ENCODE measurements around the gene JPT1. TPM values are rescaled to one million over a fixed set of nuclear protein-coding genes. Genes with fewer than 3 reads are reported as not detected.

The JPT1 gene
- total RNA-seq = 105 and 339 TPM in 2 replicates

GRCh38 chr17:75154195-75155106, at the start of gene JPT1:
Gene JPT1 (minus strand): TSS chr17:75154512. CDS start chr17:75154397, 115 bp downstream.

GRCh38 chr17:75182569-75183436, 28.5 kb upstream of the JPT1 start, which contains the start of gene SUMO2:
Gene SUMO2 (minus strand): TSS chr17:75182959. CDS start chr17:75182834, 125 bp downstream.

GRCh38 chr17:75131278-75132017, 22.9 kb downstream of the JPT1 start, which contains the start of gene NT5C:
Gene NT5C (minus strand): TSS chr17:75131742. CDS start chr17:75131707, 35 bp downstream.

GRCh38 chr17:75109407-75110233, 44.7 kb downstream of the JPT1 start, which contains the start of gene ARMC7:
Gene ARMC7 (plus strand): TSS chr17:75109969. CDS start chr17:75110289, 320 bp downstream.

GRCh38 chr17:75087558-75088453, 66.5 kb downstream of the JPT1 start, which contains the start of gene SLC16A5:
Gene SLC16A5 (plus strand): TSS chr17:75087954. CDS start chr17:75093637, 5,683 bp downstream.

Other genes starting within 250 kb of the JPT1 start
- gene USH1G, start 231.3 kb downstream of the JPT1 start, total RNA-seq = not detected in 2 replicates
- not detected in 2 replicates for gene OTOP2, start 230.2 kb downstream of the JPT1 start, total RNA-seq
- gene OTOP3, start 218.6 kb downstream of the JPT1 start, total RNA-seq = not detected in 2 replicates
- gene HID1, start 181.8 kb downstream of the JPT1 start, total RNA-seq = 4.3 TPM in 1 of 2 replicates, not detected in the other
- 18.8 and 29.2 TPM in 2 replicates for gene CDR2L, start 166.9 kb downstream of the JPT1 start, total RNA-seq
- gene MRPL58, start 141.8 kb downstream of the JPT1 start, total RNA-seq = 55.7 and 64.6 TPM in 2 replicates
- gene ATP5PD, start 107.5 kb downstream of the JPT1 start, total RNA-seq = 169 and 302 TPM in 2 replicates
- 8.3 and 13.8 TPM in 2 replicates for gene KCTD2, start 107.3 kb downstream of the JPT1 start, total RNA-seq
- 12.7 and 19.1 TPM in 2 replicates for gene SLC16A5, start 66.6 kb downstream of the JPT1 start, total RNA-seq
- 2.5 and 13.3 TPM in 2 replicates for gene ARMC7, start 44.5 kb downstream of the JPT1 start, total RNA-seq
- 83.4 and 139 TPM in 2 replicates for gene NT5C, start 22.8 kb downstream of the JPT1 start, total RNA-seq
- 108 and 122 TPM in 2 replicates for gene SUMO2, start 28.4 kb upstream of the JPT1 start, total RNA-seq
- gene NUP85, start 51.2 kb upstream of the JPT1 start, total RNA-seq = 26.8 and 38.6 TPM in 2 replicates
- gene GGA3, start 107.1 kb upstream of the JPT1 start, total RNA-seq = 13.3 and 15.5 TPM in 2 replicates
- 43.4 and 53.0 TPM in 2 replicates for gene MRPS7, start 107.4 kb upstream of the JPT1 start, total RNA-seq
- gene MIF4GD, start 116.7 kb upstream of the JPT1 start, total RNA-seq = 5.8 and 8.0 TPM in 2 replicates
- 3.0 and 10.2 TPM in 2 replicates for gene SLC25A19, start 134.9 kb upstream of the JPT1 start, total RNA-seq

All from epithelial cell of alveolus of lung (primary cell).